ENCODE measurements around the gene RRN3. TPM values are rescaled to one million over a fixed set of nuclear protein-coding genes. Genes with fewer than 3 reads are reported as not detected.

Gene RRN3
- total RNA-seq, 1 experiment from 2014 or later, result 40.9 TPM

GRCh38 chr16:15037745-15038144 is 56.3 kb downstream of the RRN3 start:
- H3K36me3 Mint-ChIP-seq (ENCODE audit: insufficient read depth in 1 of 3, low read depth in 3 of 3), result peaks cover 20 to 86% (median 64%) of the 10 kb centered on the region in 3 experiments; a peak in 6 of 7 replicates

More at GRCh38 chr16:15037745-15038144, 56.3 kb downstream of the RRN3 start:
- Histone ChIP-seq H3K4me1 (ENCODE audit: insufficient read depth, low read length) (no peaks in the 10 kb centered on the region), H2BK15ac (ENCODE audit: low read depth, low read length) (no peak overlapping the region), H4K8ac (replicated peaks; ENCODE audit: insufficient read length, low read depth, low read length) (no peak overlapping the region), H3K14ac (ENCODE audit: insufficient read depth, low read length) (no peak overlapping the region), H2BK5ac (ENCODE audit: insufficient read length, low read length) (no peak overlapping the region), H3K23me2 (ENCODE audit: insufficient read length, low read depth, low read length, poor library complexity, severe bottlenecking) (no peaks in the 10 kb centered on the region), H3K4me2 (ENCODE audit: insufficient read depth, insufficient read length, low read length) (no peak overlapping the region), H4K5ac (ENCODE audit: insufficient read length, low read depth, low read length) (no peak overlapping the region), H3K9ac (ENCODE audit: extremely low read depth, insufficient read length, low read length) (no peak overlapping the region), H2BK120ac (ENCODE audit: low read depth, low read length, poor library complexity, severe bottlenecking) (no peak overlapping the region), H3K9me3 (ENCODE audit: control insufficient read depth, low read depth, low read length) (no peaks in the 10 kb centered on the region), H2AFZ (ENCODE audit: low read length) (no peak overlapping the region), H3K27ac (ENCODE audit: insufficient read length, low read depth, low read length) (no peak overlapping the region), H3K27me3 (ENCODE audit: insufficient read depth, low read length) (no peaks in the 10 kb centered on the region), H2BK12ac (ENCODE audit: insufficient read length, low read depth, low read length) (no peak overlapping the region), H3K79me2 (ENCODE audit: insufficient read depth, low read length) (no peaks in the 10 kb centered on the region), H3K4ac (ENCODE audit: low read depth, low read length) (no peak overlapping the region), H3K56ac (ENCODE audit: insufficient read length, low read depth, low read length) (no peak overlapping the region), H2AK5ac (ENCODE audit: insufficient read length, low read length) (no peak overlapping the region), H3K23ac (ENCODE audit: insufficient read length, low read depth, low read length) (no peak overlapping the region), H3T11ph (ENCODE audit: low read length) (no peak overlapping the region), H3K18ac (ENCODE audit: insufficient read length, low read depth, low read length) (no peak overlapping the region), H4K91ac (ENCODE audit: insufficient read length, low read depth, low read length) (no peak overlapping the region), H2BK20ac (ENCODE audit: low read depth, low read length, poor library complexity, severe bottlenecking) (no peak overlapping the region), H3K79me1 (ENCODE audit: insufficient read depth, low read depth, low read length, poor library complexity, severe bottlenecking) (no peaks in the 10 kb centered on the region), H4K20me1 (ENCODE audit: control insufficient read depth, insufficient read depth, insufficient read length) (no peaks in the 10 kb centered on the region)
- no peaks in the 10 kb centered on the region for H3K27me3 Mint-ChIP-seq (ENCODE audit: low read depth)
- DNase-seq, result no peak
- WGBS (ENCODE audit: extremely low coverage, insufficient read length, low lambda C conversion rate), result no CpG with 5 or more reads among the region's 4 CpGs
- H3K4me3 Mint-ChIP-seq, result no peak overlapping the region
- H3K9me3 Mint-ChIP-seq, result no peaks in the 10 kb centered on the region
- H3K27ac Mint-ChIP-seq, result no peak overlapping the region
- no peaks in the 10 kb centered on the region for H3K4me1 Mint-ChIP-seq
- no peak for TF ChIP-seq CTCF (conservative IDR thresholded peaks at IDR 0.05)

Data from H9 (cell line).